Measurements from ENCODE around the gene KCNK3. TPM values are rescaled to one million over a fixed set of nuclear protein-coding genes. Genes with fewer than 3 reads are reported as not detected.
A peak's percentile ranks its signal among the peaks of the same experiment; 100 is the strongest.
"Not testable (repeated sequence)": the region's sequence is repeated elsewhere in the genome, so short reads cannot be mapped to it uniquely, and the experiment has no call there.

Gene KCNK3
- polyA plus RNA-seq, 10 donors, result 0.60 to 1.8 (median 1.2) TPM

DNA sequence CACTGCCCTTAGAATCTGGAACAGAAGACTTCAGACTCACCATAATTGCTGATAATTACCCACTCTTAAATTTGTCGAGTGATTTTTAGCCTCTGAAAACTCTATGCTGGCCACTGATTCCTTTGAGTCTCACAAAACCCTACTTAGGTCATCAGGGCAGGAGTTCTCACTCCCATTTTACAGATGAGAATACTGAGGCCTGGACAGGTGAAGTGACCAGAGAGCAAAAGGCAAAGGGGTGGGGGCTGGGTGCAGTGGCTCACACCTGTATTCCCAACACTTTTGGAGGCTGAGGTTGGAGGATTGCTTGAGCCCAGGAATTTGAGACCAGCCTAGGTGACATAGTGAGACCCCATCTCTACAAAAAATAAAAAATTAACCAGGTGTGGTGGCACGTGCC lies 36.8 kb downstream of the KCNK3 start:
- no peak for DNase-seq

DNA sequence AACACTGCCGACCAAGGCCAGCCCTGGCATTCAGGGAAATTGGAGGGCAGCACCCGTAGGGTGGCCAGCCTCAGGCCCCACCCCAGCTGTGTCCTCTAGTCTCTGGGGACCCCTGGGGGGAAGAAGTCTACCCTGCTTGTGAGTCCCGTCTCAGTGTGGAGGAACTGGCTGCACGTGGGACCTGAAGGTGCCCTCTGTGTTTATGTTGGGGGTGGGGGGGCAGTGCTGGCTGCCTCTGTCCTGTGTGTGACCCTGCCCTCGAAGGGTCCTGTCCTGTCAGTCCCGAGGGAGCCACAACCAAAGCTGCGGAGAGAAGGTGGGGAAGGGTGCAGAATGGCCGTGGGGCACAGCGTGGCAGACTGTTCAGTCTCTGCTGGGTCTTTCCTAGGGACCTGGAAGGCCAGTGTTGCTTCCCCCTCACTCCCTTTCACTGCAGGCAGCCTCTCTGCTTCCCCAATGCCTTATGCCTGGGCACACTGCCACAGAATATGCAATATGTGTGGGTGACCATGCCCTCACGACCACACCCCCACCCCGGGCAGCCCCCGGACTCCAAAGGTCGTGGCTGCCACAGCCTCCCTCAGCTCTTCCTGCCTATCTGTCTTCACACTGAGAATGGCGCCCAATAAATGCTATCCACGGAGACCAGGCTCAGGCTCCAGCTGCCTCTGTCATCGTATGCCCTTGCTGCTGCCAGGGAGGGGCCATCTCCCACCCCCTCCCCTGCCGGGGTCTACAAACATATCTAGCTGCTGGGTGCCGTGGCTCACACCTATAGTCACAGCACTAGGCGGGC lies 38.2 kb downstream of the KCNK3 start:
- no peak for DNase-seq

DNA sequence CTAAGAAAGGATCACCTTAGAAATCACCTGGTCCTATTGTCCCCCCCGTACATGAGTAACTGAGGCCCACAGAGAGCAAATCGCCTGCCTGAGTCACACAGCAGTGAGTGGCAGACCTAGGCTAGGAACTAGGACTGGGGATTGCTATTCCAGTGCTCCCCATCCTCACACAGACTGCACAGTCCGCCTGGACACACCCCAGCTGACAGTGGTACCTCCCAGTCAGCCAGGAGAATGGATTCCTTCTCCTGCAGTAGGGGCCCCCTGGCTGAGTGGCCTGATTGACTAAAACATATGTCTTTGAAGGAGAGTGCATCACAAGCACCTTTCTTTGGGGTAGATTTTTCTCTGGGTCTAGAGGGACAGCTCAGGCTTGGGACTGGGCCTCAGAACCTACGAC lies 39.2 kb downstream of the KCNK3 start:
- DNase-seq, result no peak

DNA sequence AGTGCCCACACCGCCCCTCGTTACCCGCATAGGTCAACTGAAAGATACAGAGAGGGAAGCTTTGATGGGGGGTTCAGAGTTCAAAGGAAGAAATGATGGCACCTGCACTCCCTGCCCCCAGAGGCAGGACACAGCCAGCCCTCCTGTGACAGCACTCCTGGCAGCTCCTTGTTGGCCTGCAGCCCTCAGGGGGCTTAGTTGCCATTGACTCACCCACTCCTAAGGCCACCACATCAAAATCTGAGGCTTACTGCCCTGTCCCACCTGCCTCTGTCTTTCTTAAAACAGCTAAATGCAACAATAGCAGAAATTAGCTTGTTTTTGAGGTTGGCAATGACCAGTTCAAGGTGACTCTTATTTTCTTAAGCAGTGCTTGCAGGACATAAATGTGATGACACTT lies 39.9 kb downstream of the KCNK3 start:
- DNase-seq, result no peak

DNA sequence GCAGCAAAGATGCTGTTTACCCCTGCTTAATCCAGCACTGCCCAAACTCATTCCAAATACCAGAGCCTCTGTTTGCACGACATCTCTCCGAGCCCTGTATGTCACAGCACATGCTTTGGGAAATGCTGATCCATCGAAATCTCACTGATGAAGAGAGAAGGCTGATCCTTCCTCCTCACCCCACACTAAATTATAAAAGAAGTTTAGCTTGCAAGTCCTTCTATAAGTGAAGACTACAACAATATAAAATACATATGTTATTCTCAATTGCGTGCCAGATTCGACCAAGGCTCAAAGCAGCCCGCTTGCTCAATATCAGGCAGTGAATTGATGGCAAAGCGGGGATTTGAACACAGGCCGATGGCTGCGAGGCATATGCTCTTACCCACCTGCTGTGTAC lies 40.9 kb downstream of the KCNK3 start:
- DNase-seq, result no peak

DNA sequence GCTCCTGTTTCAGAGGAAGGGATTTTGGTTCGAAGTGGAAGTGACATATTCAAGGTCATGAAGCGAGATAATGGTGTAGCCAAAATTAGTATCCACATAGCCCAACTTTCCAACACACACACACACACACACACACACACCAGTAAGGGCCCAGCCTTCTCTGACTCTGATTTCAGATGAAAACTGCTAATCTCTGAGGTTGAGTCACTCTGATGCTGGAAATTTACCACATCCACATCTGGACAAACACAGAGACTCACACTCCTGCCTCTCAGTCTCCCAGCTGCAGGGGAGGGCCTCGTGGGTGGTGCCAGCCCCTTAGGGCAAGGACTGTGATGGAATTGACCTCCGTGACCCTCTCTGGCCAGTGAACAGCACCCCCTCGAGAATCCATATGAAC lies 42.6 kb downstream of the KCNK3 start:
- no peak for DNase-seq

DNA sequence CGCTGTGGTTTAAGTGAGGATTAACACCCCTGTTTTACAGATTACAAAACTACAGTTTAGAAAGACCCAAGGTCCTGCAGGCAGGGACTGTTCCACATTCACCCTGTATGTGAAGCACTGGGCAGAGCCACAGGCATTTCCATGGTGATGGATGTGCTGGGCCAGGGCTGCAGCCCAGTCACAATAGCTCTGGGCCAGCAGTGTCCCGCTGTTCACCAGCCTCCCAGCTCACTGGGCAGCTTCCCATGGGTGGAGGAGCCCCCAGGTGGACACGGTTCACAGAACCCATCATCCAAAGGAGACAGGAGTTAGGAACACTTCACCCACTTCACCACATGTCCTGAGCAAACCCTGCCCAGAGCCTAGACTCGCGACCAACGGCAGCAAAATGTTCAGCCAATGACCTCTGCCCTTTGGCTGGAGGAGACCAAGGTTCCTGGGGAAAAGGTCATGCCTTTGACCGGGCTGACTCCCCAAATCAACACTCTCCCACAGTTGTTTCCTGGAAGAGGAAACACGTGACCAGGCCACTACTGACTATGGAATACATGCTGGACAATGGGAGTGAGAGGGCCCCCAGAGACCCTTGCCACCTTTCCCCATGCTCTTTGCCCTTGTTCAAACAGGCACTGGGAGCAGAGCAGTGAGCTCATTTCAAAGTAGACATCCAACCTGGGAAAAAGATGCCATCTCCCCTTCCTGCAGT lies 43.5 kb downstream of the KCNK3 start:
- DNase-seq, result no peak

DNA sequence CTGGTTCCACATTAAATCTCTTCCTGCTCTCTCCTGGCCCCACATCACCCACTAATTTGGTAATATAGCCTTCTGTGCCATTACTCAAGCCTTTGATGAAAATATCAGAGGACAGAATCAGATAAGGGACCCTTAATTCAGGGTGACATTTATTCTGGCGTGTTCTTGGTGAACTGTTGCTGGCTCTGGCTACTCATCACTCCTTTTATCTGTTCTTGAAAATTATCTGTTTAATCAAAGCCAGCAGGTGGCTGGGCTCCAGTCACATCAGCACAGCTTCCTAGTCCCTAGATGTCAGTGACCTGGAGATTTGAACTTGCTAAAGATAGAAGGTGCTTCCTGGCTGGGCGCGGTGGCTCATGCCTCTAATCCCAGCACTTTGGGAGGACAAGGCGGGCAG lies 44.7 kb downstream of the KCNK3 start:
- DNase-seq, result no peak

DNA sequence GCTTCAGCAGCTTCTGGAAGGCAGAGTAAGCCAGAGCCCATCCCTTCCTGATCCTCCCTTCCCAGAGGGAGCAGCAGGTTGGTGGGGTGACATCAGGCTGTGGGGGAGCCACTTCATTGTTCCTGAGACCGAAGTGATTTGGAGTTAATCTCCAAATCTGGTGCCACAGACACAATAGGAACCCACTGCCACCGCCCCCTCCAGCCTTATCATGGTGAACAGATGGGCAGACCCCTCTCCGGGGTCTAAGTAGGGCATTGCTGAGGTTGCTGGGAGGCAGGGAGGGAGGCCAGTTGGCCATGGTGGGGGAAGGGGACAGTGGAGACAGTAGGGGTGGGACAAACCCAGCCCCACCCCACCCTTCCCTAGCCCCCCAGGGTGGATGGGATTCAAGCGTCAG lies 46.0 kb downstream of the KCNK3 start:
- DNase-seq, result no peak

DNA sequence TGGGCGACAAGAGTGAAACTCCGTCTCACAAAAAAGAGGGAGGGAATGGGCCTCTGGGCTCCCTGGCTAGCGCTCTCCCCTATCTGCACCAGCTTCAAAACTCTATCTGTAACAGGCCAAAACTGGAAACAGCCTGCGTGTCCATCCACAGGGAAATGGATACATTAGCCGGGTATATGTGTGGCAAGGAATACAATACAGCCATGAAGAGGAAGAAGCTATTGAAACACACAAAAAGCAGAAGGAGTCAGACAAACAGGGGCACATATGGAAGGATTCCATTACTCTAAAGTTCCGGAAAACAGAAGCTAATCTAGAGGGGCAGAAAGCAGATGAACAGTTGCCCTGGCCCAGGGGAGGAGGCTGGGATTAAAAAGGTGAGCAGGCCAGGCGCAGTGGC lies 47.0 kb downstream of the KCNK3 start:
- DNase-seq, result no peak

DNA sequence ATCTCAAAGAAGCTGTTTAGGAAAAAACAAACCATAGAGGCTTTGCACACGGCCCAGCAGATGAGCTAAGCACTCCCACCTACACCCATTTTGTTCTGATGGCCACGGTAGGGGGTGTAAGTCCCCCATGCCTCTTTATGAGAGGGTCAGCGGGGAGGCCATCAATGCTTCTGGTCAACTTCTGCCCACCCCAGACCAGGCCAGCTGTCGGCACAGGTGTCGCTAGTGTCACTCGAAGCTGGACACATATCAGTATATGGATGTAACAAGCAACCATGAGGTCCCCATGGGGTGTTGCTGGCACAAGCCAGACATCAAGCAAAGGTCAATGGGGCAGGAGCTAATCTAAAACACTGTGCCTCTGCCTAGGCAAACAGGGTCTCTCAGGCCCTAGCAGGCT lies 47.8 kb downstream of the KCNK3 start:
- no peak for DNase-seq

DNA sequence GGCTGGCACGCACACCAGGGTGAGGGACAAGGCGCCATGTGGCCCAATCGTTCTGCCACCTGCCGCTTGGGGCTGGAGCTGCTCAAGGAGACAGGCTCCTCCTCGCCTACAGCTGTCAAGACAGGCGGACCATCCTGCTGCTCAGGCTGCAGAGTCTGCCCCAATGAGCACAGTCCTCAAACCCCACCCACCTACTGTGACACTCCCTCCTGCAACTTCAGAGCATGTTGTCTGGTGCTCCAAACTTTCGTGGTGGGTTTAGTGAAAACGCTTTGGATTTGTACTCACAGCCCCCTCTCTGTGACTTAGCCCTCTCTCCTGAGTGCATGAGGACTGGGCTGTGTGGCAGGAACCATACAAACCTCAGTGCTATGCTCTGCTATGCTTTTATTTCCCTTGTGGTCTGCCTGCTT lies 48.4 kb downstream of the KCNK3 start:
- peak in 1 of 3 donors; percentile 37 for DNase-seq

DNA sequence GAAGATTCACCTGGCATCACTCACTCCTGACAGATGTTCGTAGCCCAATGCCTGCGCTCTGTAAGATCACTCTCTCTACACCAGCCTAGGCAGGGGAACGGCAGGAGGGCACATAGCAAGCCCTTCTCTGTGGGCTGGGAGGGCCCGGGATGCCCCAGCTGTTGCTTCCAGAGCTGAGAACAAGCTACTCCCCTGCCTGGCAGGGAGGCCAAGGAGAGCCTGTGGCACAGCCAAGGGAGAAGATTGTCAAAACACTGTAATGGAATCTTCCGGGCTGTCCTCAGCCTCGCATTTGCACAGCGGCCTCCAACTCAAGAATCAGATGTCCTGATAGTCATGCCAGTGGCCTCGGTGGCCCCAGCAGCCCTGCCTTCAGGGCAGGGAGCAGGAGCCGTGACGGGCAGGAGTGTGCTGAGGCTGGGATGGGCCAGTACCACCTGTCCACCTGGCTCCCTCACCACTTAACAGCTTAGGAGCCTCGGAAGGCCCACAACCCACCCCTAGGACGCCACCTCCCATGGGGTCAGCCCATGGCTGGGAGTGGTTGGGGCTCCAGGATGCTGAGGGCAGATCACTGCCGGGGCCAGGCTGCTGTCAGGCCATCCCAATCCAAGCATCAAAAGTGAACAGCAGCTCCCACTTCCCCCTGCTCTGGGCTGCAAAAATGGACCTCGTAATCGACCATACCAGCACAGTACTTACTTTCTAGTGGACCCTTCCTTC lies 49.7 kb downstream of the KCNK3 start:
- no peak for DNase-seq

DNA sequence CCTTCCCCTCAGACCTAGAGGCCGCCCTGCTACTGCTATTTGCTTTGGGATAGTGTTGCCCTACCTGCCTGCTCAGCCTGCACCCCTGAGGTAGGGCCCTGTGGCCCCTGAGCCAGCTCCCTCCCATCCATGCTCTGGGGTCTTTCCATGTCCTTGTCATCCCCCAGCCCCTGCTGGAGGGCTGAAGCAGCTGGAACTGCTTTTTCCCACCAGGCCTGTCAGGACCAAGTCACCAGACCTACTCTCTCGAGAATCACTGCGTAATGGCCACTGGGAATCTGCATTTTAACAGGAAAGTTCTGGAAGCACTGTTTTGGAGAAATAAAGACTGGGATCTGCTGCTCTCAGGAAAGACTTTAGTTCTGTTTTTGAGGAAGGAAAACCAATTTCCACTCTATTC lies 51.3 kb downstream of the KCNK3 start:
- DNase-seq, result no peak

DNA sequence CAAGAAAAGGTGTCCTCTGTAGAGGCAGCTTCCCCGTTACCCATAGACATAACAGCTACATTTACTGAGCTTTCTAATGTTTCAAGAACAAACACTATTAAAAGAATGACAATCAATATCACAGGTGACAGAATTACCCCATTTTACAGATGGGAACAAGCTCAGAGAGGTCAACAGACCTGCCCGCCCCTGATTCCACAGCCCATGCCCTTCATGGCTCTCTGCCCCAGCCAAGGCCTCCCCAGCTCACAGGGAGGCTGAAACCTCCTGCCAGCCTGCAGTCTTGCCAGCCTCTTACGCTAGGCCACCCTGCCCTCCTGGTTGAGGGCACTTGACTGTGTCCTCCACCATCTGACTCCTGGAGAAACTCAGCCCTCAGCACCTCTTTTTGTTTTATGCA lies 52.4 kb downstream of the KCNK3 start:
- DNase-seq, result no peak

DNA sequence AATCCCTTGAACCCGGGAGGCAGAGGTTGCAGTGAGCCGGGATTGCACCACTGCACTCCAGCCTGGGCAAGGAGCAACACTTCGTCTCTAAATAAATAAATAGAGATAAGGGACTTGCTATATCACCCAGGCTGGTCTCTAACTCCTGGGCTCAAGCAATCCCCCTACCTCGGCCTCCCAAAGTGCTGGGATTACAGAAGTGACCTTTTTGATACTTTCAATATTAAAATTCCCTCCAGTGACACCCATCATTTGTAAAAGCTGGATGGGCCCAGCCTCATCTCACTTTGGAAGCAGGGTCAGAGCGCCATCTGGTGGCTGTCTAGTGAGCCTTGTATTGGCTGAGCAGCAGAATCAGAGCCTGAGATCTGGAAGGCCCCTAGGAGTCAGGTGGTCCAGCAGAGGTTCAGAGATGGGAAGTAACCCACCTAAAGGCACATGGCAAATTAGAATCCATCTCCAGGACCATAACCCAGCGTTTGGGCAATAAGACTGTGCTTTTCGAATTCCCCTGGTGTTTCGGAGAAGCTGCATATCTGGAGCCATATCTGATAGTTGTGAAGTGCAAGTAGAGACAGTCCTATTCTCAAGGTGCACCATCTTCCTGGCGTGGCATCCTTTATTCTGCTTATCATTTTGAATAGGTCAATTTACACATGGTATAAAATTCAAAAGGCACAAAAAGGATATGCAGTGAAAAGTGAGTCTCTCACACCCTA lies 53.2 kb downstream of the KCNK3 start:
- DNase-seq, result peak; percentile 69 to 84 (median 82)

DNA sequence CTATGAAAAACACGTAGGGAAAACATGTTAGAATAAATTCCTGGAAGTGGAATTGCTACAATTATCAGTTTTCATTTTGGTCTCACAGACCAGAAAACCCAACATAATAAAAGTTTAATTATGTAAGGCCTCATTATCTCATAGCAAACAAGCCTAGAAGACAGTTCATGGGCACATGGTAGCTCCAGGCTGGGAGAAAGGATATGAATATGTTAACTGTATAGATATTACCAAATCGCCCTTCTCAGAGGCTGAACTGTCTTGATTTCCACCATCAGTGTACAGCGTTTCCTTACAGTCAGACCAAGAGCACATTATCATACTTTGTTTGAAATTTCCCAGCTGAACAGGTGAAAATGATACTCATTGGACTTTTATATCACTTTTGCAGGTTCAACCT lies 54.4 kb downstream of the KCNK3 start:
- DNase-seq, result no peak

DNA sequence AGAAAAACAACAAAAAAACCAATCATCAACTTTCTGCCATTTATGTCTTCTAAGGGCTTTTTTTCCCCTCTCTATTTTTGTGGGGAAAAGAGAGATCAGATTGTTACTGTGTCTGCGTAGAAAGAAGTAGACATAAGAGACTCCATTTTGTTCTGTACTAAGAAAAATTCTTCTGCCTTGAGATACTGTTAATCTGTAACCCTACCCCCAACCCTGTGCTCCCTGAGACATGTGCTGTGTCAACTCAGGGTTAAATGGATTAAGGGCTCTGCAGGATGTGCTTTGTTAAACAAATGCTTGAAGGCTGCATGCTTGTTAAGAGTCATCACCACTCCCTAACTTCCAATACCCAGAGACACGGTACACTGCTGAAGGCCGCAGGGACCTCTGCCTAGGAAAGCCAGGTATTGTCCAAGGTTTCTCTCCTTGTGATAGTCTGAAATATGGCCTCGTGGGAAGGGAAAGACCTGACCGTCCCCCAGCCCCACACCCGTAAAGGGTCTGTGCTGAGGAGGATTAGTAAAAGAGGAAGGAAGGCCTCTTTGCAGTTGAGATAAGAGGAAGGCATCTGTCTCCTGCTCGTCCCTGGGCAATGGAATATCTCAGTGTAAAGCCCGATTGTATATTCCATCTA lies 57.4 kb downstream of the KCNK3 start:
- not testable (repeated sequence) for DNase-seq

DNA sequence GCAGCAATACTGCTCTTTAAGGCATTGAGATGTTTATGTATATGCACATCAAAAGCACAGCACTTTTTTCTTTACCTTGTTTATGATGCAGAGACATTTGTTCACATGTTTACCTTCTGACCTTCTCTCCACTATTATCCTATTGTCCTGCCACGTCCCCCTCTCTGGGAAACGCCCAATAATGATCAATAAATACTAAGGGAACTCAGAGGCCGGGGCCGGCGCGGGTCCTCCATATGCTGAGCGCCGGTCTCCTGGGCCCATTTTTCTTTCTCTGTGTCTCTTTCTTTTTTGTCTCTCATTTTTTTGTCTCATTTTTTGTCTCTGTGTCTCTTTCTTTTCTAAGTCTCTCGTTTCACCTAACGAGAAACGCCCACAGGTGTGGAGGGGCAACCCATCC lies 57.9 kb downstream of the KCNK3 start:
- not testable (repeated sequence) for DNase-seq

DNA sequence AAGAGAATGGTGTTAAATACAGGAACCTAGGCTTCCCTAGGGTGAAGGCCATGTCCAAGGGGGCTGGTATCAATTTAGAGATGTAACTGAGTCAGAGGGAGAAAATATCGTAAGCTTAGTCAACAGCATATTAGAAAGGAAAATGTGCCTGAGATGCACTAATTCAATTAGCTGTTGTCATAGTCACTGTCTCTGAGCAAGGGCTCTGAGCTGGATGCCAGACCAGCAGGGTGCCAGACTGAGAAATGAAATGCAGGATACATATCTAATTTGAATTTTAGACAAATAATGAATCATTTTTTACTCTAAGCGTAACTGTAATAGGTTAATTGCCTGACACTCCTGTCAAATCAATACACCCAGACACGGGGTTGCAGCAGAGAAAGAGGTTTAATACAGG lies 60.1 kb downstream of the KCNK3 start:
- no peak for DNase-seq

DNA sequence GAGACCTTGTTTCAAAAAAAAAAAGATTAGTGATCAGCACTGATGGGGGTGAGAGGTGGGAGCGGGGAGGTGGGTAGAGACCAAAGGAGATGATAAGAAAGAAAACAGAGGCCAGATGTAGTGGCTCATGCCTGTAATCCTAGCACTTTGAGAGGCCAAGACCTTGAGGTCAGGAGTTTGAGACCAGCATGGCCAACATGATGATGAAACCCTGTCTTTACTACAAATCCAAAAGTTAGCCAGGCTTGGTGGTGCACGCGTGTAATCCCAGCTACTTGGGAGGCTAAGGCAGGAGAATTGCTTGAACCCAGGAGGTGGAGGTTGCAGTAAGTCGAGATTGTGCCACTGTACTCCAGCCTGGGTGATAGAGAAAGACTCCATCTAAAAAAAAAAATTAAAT lies 62.0 kb downstream of the KCNK3 start:
- no peak for DNase-seq

Data from muscle of back (tissue), 11 donors.